Activated CD4-positive, alpha-beta memory T cell treated with anti-CD3 and anti-CD28 coated beads, Interleukin-2, amount 10 ng/mL, durations not matched to agents 7 days and 5 days (primary cell): ENCODE results near the gene DOCK9. TPM values are rescaled to one million over a fixed set of nuclear protein-coding genes. Genes with fewer than 3 reads are reported as not detected.

Experiments
- CTCF ChIA-PET: fragments of 350-600 bp; sonication (Branson Sonifier 250); formaldehyde crosslinking; loops from one replicate; lab custom pipeline; 2021; ENCODE audit warnings: antibody characterized with exemption, inconsistent platforms; lab: Charles Lee
- POLR2A ChIA-PET: fragments of 350-600 bp; sonication (Branson Sonifier 250); formaldehyde crosslinking; loops from one replicate; lab custom pipeline; 2021; ENCODE audit warnings: antibody characterized with exemption; lab: Charles Lee
- DNase-seq: peaks from one replicate; pipeline ENCODE4 v3.0.0-alpha.2; 2020
- H3K27ac Mint-ChIP-seq: one replicate; pipeline ENCODE4 v1.8.0; 2021; ENCODE audit warnings: mild to moderate bottlenecking, mixed read lengths
- H3K27me3 Mint-ChIP-seq: one replicate; pipeline ENCODE4 v1.8.0; 2021; ENCODE audit warnings: mixed read lengths
- H3K36me3 Mint-ChIP-seq: one replicate; pipeline ENCODE4 v1.8.0; 2021; ENCODE audit warnings: low read depth, mixed read lengths
- H3K4me1 Mint-ChIP-seq: one replicate; pipeline ENCODE4 v1.8.0; 2021; ENCODE audit warnings: mixed read lengths
- H3K4me3 Mint-ChIP-seq: one replicate; pipeline ENCODE4 v1.8.0; 2021; ENCODE audit warnings: mild to moderate bottlenecking, mixed read lengths
- H3K9me3 Mint-ChIP-seq: one replicate; pipeline ENCODE4 v1.8.0; 2021; ENCODE audit warnings: mixed read lengths
- total RNA-seq, 2 experiments: library from RNA; stranded (reverse); gene quantifications; one replicate each; pipeline ENCODE4 v1.2.3, GENCODE V29; 2021

Gene DOCK9
- total RNA-seq, 2 experiments from 2014 or later, result 86.0 to 87.7 TPM

GRCh38 chr13:98981369-98982080, 3.7 kb upstream of the DOCK9 start:
- Mint-ChIP-seq H3K27ac (peak overlapping the region; percentile 1), H3K4me1 (peaks cover 38% of the 10 kb centered on the region), H3K9me3 (no peaks in the 10 kb centered on the region), H3K4me3 (no peak overlapping the region), H3K27me3 (no peaks in the 10 kb centered on the region), H3K36me3 (peaks cover 3% of the 10 kb centered on the region)
- no peak for DNase-seq
- POLR2A ChIA-PET, result interaction anchor here (1.4 kb wide), 1 partner anchor 105 kb away, joined by 3 read pairs; no protein-coding TSS in a partner anchor
- CTCF ChIA-PET, result interaction anchor here (1.1 kb wide), 1 partner anchor 16 kb away, joined by 3 read pairs; no protein-coding TSS in a partner anchor

DNA sequence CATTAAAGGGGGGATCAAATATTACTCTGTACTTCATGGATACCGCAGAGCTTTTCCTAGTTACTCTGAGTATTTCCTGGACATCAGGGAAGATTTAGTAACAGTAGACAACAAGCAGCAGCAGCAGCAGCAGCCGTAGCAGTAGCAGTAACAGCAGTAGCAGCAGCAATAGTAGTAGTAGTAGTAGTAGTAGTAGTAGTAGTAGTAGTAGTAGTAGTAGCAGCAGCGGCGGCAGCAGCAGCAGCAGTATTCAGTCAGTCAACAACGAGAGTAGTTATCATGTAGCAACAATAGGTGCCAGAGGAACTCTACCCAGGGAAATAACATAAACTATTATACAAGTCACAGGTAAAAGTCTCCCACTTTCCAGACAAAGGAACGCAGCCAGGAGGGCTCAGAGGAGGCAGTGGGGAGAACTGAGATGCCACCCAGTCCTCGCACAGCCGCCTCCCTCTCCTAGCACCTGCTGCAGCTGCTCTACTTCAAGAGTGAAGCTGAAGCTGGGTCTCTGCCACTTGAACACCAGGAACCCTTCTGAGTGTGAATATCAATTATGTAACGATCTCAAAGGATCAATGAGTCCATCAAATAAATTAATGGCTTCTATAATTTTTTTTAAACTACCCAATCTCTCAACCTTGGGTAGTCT, 1.3 kb upstream of the DOCK9 start:
- H3K4me3 Mint-ChIP-seq, result no peak overlapping the region
- DNase-seq, result no peak
- peaks cover 3% of the 10 kb centered on the region for H3K36me3 Mint-ChIP-seq
- peaks cover 45% of the 10 kb centered on the region for H3K4me1 Mint-ChIP-seq
- H3K27ac Mint-ChIP-seq, result no peak overlapping the region
- no peaks in the 10 kb centered on the region for H3K27me3 Mint-ChIP-seq
- CTCF ChIA-PET, result no interaction called here
- POLR2A ChIA-PET, result no interaction called here
- no peaks in the 10 kb centered on the region for H3K9me3 Mint-ChIP-seq

GRCh38 chr13:98978280-98978679, 416 bp upstream of the DOCK9 start:
- peaks cover 45% of the 10 kb centered on the region for H3K4me1 Mint-ChIP-seq
- no peak overlapping the region for H3K27ac Mint-ChIP-seq
- POLR2A ChIA-PET, result interaction anchor here (0.7 kb wide), 1 partner anchor 21 kb away, joined by 3 read pairs; no protein-coding TSS in a partner anchor
- H3K9me3 Mint-ChIP-seq, result no peaks in the 10 kb centered on the region
- H3K27me3 Mint-ChIP-seq, result no peaks in the 10 kb centered on the region
- H3K36me3 Mint-ChIP-seq, result peaks cover 3% of the 10 kb centered on the region
- CTCF ChIA-PET, result interaction anchor here (1.1 kb wide), 1 partner anchor 15 kb away, joined by 3 read pairs; no protein-coding TSS in a partner anchor
- no peak overlapping the region for H3K4me3 Mint-ChIP-seq
- no peak for DNase-seq

- Mint-ChIP-seq H3K4me3 (no peak overlapping the region), H3K4me1 (peaks cover 33% of the 10 kb centered on the region), H3K27ac (no peak overlapping the region), H3K36me3 (peaks cover 3% of the 10 kb centered on the region), H3K27me3 (no peaks in the 10 kb centered on the region), H3K9me3 (no peaks in the 10 kb centered on the region)
- CTCF ChIA-PET, result interaction anchor here (1.1 to 1.3 kb wide), 2 partner anchors 12 to 13 kb away, joined by 3 read pairs; no protein-coding TSS in a partner anchor
- no peak for DNase-seq
- POLR2A ChIA-PET, result interaction anchor here (0.7 kb wide), 1 partner anchor 15 kb away, joined by 3 read pairs; no protein-coding TSS in a partner anchor
Observed at GRCh38 chr13:98976941-98977340, 923 bp downstream of the DOCK9 start.

GRCh38 chr13:98976338-98976737, 1.5 kb downstream of the DOCK9 start:
- H3K4me3 Mint-ChIP-seq, result no peak overlapping the region
- ChIA-PET CTCF (interaction anchor here (1.0 to 1.3 kb wide), 3 partner anchors 12 to 58 kb away, joined by 3 to 4 read pairs (median 3); no protein-coding TSS in a partner anchor), POLR2A (interaction anchor here (0.7 kb wide), 1 partner anchor 15 kb away, joined by 3 read pairs; no protein-coding TSS in a partner anchor)
- H3K4me1 Mint-ChIP-seq, result peaks cover 27% of the 10 kb centered on the region
- no peak for DNase-seq
- no peaks in the 10 kb centered on the region for H3K9me3 Mint-ChIP-seq
- no peak overlapping the region for H3K27ac Mint-ChIP-seq
- H3K36me3 Mint-ChIP-seq, result no peaks in the 10 kb centered on the region
- no peaks in the 10 kb centered on the region for H3K27me3 Mint-ChIP-seq

DNA sequence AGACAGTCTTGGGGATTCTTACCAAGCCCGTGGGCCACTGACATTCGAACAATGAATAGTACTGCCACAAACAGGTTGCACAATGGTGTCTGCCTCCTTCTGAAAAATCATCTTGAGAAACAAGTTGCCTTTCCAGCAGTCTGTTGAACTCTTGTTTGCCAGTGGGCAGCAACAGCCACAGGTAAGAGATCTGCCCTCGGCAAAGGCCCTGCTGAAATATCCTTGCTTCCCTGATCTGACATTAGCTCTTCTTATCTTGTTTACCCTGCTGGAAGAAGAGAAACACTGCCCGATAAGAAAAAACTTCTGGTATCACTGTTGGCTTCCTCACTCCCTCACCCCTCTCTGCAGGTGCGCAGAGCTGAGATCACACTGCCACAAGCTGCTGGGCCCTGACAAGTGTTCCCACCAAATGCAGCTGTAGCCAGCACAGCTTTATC, 2.0 kb downstream of the DOCK9 start:
- H3K4me3 Mint-ChIP-seq, result no peak overlapping the region
- no peaks in the 10 kb centered on the region for H3K27me3 Mint-ChIP-seq
- DNase-seq, result no peak
- H3K9me3 Mint-ChIP-seq, result no peaks in the 10 kb centered on the region
- peaks cover 24% of the 10 kb centered on the region for H3K4me1 Mint-ChIP-seq
- CTCF ChIA-PET, result interaction anchor here (1.0 to 1.3 kb wide), 3 partner anchors 11 to 58 kb away, joined by 3 to 4 read pairs (median 3); no protein-coding TSS in a partner anchor
- no peak overlapping the region for H3K27ac Mint-ChIP-seq
- POLR2A ChIA-PET, result no interaction called here
- H3K36me3 Mint-ChIP-seq, result no peaks in the 10 kb centered on the region

GRCh38 chr13:98974053-98974452, 3.8 kb downstream of the DOCK9 start:
- DNase-seq, result no peak
- POLR2A ChIA-PET, result no interaction called here
- no peaks in the 10 kb centered on the region for H3K9me3 Mint-ChIP-seq
- H3K27me3 Mint-ChIP-seq, result no peaks in the 10 kb centered on the region
- CTCF ChIA-PET, result no interaction called here
- H3K4me3 Mint-ChIP-seq, result no peak overlapping the region
- H3K27ac Mint-ChIP-seq, result no peak overlapping the region
- no peaks in the 10 kb centered on the region for H3K36me3 Mint-ChIP-seq
- H3K4me1 Mint-ChIP-seq, result peaks cover 31% of the 10 kb centered on the region

DNA sequence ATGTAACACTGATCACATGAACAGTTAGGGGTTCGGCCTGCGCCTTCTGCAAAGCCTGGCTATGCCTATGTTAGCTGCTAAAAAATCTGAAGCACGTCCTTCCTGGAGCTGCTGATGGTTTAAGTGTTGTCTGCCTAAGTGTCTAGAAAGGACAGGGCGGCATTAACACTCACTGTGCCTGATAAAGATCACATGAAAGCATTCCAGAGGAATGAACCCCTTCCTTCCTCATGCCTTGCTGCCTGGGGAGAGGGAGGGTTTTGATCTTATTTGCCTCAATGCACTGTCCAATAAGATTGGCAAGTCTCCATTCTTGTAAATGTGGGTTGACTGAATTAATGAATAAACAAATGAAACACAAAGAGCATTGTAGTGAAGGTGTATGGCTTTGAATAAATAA, 5.2 kb downstream of the DOCK9 start:
- CTCF ChIA-PET, result no interaction called here
- Mint-ChIP-seq H3K27ac (no peak overlapping the region), H3K4me3 (no peak overlapping the region), H3K27me3 (no peaks in the 10 kb centered on the region), H3K4me1 (peaks cover 32% of the 10 kb centered on the region), H3K36me3 (no peaks in the 10 kb centered on the region), H3K9me3 (no peaks in the 10 kb centered on the region)
- no peak for DNase-seq
- POLR2A ChIA-PET, result no interaction called here

DNA sequence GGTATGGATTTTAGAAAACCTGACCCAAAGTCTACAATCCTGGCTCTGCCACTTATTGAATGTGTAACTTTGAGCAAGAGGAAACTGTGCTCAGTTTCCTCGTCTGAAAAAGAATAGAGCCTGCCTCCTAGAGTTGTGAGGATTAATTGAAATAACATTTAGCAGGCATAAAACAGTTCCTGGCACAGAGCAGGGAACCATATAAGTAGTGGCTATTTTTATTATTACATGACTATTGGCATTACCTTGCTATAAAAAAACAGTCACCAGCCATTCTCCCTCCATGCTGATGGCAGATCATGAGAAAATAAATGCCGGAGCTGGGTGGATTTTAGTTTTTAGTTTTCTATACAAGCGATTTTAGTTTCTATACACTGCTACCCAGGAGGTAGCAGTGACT, 5.8 kb downstream of the DOCK9 start:
- Mint-ChIP-seq H3K36me3 (no peaks in the 10 kb centered on the region), H3K27me3 (no peaks in the 10 kb centered on the region), H3K27ac (no peak overlapping the region), H3K9me3 (no peaks in the 10 kb centered on the region), H3K4me1 (peaks cover 28% of the 10 kb centered on the region), H3K4me3 (no peak overlapping the region)
- ChIA-PET CTCF (no interaction called here), POLR2A (no interaction called here)
- DNase-seq, result no peak

DNA sequence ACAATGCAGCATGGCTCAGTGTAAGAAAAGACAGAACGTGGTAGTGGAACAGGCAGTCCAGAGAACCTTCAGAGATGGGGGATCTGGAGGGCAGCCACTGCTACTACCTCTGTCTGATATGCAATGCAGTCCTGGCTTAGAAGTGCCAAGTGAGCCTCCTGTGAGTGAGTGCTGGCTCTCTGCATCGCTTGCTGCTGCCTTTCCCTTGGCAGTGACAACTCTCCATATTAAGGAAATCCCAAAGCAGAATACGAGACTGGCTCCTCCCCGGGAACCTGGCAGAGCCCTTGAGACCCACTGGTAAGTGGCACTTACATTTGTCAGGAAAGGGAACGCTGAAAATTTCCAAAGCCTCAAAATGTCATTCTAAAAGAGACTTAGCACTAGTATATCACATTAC, 7.5 kb downstream of the DOCK9 start:
- CTCF ChIA-PET, result no interaction called here
- POLR2A ChIA-PET, result interaction anchor here (1.0 kb wide), 1 partner anchor 76 kb away, joined by 3 read pairs; no protein-coding TSS in a partner anchor
- Mint-ChIP-seq H3K4me3 (no peak overlapping the region), H3K4me1 (peaks cover 16% of the 10 kb centered on the region), H3K27ac (no peak overlapping the region), H3K27me3 (no peaks in the 10 kb centered on the region), H3K36me3 (no peaks in the 10 kb centered on the region), H3K9me3 (no peaks in the 10 kb centered on the region)
- no peak for DNase-seq

- CTCF ChIA-PET, result no interaction called here
- no peaks in the 10 kb centered on the region for H3K9me3 Mint-ChIP-seq
Observed at GRCh38 chr13:98967491-98967890, 10.4 kb downstream of the DOCK9 start.

DNA sequence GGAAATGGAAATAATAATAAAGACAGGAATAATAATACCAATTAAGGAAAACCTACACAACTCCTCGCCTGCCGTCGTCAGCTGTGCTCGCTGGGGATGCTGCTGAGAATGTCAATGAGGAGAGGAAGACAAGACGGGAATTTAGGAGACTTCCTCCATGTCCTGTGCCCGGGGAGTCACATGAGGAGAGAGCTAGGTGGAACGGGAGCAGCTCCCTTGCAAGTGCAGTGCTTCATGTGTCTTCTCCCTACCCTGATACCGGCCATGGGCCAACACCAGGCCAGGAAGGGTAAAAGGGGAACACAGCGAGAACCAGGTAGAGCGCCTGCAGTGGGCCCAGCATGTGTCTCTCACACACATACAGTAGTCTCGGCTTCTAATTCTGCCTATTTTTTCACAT, 11.8 kb downstream of the DOCK9 start:
- Mint-ChIP-seq H3K27me3 (no peaks in the 10 kb centered on the region), H3K4me3 (no peak overlapping the region), H3K27ac (no peak overlapping the region), H3K4me1 (peaks cover 12% of the 10 kb centered on the region), H3K36me3 (peaks cover 5% of the 10 kb centered on the region), H3K9me3 (no peaks in the 10 kb centered on the region)
- DNase-seq, result no peak
- POLR2A ChIA-PET, result no interaction called here
- CTCF ChIA-PET, result interaction anchor here (0.7 to 0.9 kb wide), 2 partner anchors 15 to 159 kb away, joined by 3 read pairs; no protein-coding TSS in a partner anchor

More at GRCh38 chr13:98967491-98967890, 10.4 kb downstream of the DOCK9 start:
- Mint-ChIP-seq H3K27me3 (no peaks in the 10 kb centered on the region), H3K27ac (no peak overlapping the region), H3K4me3 (no peak overlapping the region), H3K36me3 (peaks cover 5% of the 10 kb centered on the region), H3K4me1 (peaks cover 12% of the 10 kb centered on the region)
- no peak for DNase-seq
- POLR2A ChIA-PET, result no interaction called here

DNA sequence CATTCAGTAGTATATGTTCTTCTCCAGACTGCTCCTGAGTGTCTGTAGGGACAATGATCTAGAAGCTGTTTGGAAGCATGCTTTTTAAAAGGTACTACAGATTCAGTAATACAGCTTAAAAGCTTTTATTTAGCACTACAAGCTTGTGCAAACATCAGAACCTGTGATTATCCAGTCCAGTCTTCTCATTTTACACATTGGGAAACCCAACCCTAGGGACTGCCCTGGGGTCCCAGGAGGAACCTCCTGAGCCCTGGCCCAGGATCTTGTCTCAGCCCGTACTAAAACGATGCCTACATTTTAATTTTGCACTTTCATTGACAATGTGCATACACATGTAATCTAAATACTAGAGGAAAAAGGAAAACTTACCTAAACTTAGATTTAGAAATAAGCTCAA, 12.5 kb downstream of the DOCK9 start:
- ChIA-PET POLR2A (interaction anchor here (1.2 kb wide), 1 partner anchor 20 kb away, joined by 3 read pairs; no protein-coding TSS in a partner anchor), CTCF (interaction anchor here (0.9 to 1.3 kb wide), 2 partner anchors 11 to 16 kb away, joined by 3 read pairs; no protein-coding TSS in a partner anchor)
- no peak for DNase-seq

More for the DNA sequence above, 12.5 kb downstream of the DOCK9 start:
- H3K4me3 Mint-ChIP-seq, result no peak overlapping the region
- H3K36me3 Mint-ChIP-seq, result peaks cover 5% of the 10 kb centered on the region
- H3K27me3 Mint-ChIP-seq, result no peaks in the 10 kb centered on the region
- no peaks in the 10 kb centered on the region for H3K9me3 Mint-ChIP-seq
- H3K27ac Mint-ChIP-seq, result no peak overlapping the region
- H3K4me1 Mint-ChIP-seq, result peaks cover 12% of the 10 kb centered on the region
